MCF 10A (cell line): Measurements from ENCODE around the gene EIF2S2. TPM values are rescaled to one million over a fixed set of nuclear protein-coding genes. Genes with fewer than 3 reads are reported as not detected.

Source experiments
- BruUV-seq: library from RNA; stranded (reverse); fragments of 400-500 nt; replicated peaks from 2 replicates; lab custom pipeline; 2021; lab: Mats Ljungman, UMichigan
- CTCF ChIA-PET: fragments of 300-600 bp; sonication (Branson Sonifier 250); formaldehyde crosslinking; extraction: SDS; loops from one replicate; lab custom pipeline; 2021; ENCODE audit warnings: antibody characterized with exemption, inconsistent platforms; lab: Yijun Ruan, JAX
- POLR2A ChIA-PET: fragments of 300-600, 350-650 bp; sonication (Branson Sonifier 250); formaldehyde crosslinking; extraction: SDS; loops from one replicate; lab custom pipeline; 2020; ENCODE audit warnings: antibody characterized with exemption, inconsistent platforms; lab: Yijun Ruan, JAX
- DNase-seq: peaks from one replicate; pipeline ENCODE4 v3.0.0-alpha.2; 2018; ENCODE audit not compliant: unreplicated experiment
- H3K27ac Mint-ChIP-seq: one replicate; pipeline ENCODE4 v1.8.0; 2022; ENCODE audit warnings: mild to moderate bottlenecking, low read depth, mixed read lengths; ENCODE audit not compliant: unreplicated experiment
- H3K27me3 Mint-ChIP-seq: one replicate; pipeline ENCODE4 v1.8.0; 2022; ENCODE audit warnings: mixed read lengths; ENCODE audit not compliant: insufficient read depth, unreplicated experiment
- H3K36me3 Mint-ChIP-seq: one replicate; pipeline ENCODE4 v1.8.0; 2022; ENCODE audit warnings: mild to moderate bottlenecking, moderate library complexity, mixed read lengths; ENCODE audit not compliant: insufficient read depth, unreplicated experiment
- H3K4me1 Mint-ChIP-seq: one replicate; pipeline ENCODE4 v1.8.0; 2022; ENCODE audit warnings: mixed read lengths; ENCODE audit not compliant: insufficient read depth, unreplicated experiment
- H3K4me3 Mint-ChIP-seq: one replicate; pipeline ENCODE4 v1.8.0; 2022; ENCODE audit warnings: mild to moderate bottlenecking, moderate library complexity, mixed read lengths; ENCODE audit not compliant: unreplicated experiment
- H3K9me3 Mint-ChIP-seq: one replicate; pipeline ENCODE4 v1.8.0; 2022; ENCODE audit warnings: mixed read lengths; ENCODE audit not compliant: unreplicated experiment
- intact Hi-C: fragments of 100-400 bp; cut with micrococcal nuclease; formaldehyde crosslinking; loops from 2 replicates; pipeline ENCODE4 v1.14.1; 2022
- total RNA-seq: library from RNA; stranded (reverse); gene quantifications from 2 replicates; pipeline ENCODE4 v1.2.3, GENCODE V29; 2022
- TF ChIP-seq, protein P1 (sequence below): fragments of 200-600 bp; IDR thresholded peaks from one replicate; pipeline ENCODE4 v1.8.0; 2022; ENCODE audit warnings: antibody characterized with exemption, mild to moderate bottlenecking; ENCODE audit not compliant: unreplicated experiment

Gene EIF2S2
- total RNA-seq, 1 experiment from 2014 or later, result 191 TPM

DNA sequence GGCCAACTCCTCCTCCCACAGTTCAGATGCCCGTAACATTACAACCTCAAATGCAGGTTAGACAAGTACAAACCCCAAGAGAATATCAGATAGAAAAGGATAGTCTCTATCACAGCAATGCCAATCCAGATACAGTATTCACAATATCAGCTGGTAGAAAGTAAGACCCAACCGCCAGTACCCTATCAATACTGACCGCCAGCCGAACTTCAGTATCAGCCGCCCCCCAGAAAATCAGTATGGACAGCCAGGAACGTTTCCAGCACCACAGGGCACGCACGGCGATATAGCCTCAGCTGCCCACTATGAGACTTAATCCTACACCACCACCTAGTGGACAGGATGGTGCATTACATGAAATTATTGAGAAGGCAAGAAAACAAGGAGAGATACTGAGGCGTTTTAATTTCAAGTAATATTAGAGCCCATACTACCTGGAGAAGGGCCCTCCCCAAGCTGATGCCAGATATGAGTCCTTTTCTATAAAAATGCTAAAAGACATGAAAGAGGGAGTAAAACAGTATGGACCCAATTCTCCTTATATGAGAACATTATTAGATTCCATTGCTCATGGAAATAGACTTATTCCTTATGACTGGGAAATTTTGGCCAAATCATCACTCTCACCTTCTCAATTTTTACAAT is 17.6 kb upstream of the EIF2S2 start:
- peak overlapping the region; percentile 17 for H3K4me3 Mint-ChIP-seq
- POLR2A ChIA-PET, result interaction anchor here (0.9 to 1.9 kb wide), 6 partner anchors 9 to 465 kb away, joined by 3 to 9 read pairs (median 4); partner anchors contain the start of genes ACTL10 and EIF2S2

DNA sequence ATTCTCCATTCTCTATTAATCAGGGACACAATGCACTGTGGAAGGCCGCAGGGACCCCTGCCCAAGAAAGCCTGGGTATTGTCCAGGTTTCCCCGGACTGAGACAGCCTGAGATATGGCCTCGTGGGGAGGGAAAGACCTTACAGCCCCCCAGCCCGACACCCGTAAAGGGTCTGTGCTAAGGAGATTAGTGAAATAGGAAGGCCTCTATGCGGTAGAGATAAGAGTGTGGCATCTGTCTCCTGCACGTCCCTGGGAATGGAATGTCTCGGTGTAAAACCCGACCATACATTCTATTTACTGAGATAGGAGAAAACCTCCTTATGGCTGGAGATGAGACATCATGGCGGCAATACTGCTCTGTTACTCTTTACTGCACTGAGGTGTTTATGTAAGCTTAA is 15.7 kb upstream of the EIF2S2 start:
- Mint-ChIP-seq H3K27ac (no peak overlapping the region), H3K9me3 (no peaks in the 10 kb centered on the region), H3K4me3 (no peak overlapping the region), H3K4me1 (no peaks in the 10 kb centered on the region), H3K27me3 (peaks cover 21% of the 10 kb centered on the region), H3K36me3 (no peaks in the 10 kb centered on the region)
- intact Hi-C loops, result loop anchor here (5.0 kb wide), 1 partner anchor 210 kb away; no protein-coding TSS in a partner anchor
- no peak for DNase-seq
- TF ChIP-seq, protein P1, sequence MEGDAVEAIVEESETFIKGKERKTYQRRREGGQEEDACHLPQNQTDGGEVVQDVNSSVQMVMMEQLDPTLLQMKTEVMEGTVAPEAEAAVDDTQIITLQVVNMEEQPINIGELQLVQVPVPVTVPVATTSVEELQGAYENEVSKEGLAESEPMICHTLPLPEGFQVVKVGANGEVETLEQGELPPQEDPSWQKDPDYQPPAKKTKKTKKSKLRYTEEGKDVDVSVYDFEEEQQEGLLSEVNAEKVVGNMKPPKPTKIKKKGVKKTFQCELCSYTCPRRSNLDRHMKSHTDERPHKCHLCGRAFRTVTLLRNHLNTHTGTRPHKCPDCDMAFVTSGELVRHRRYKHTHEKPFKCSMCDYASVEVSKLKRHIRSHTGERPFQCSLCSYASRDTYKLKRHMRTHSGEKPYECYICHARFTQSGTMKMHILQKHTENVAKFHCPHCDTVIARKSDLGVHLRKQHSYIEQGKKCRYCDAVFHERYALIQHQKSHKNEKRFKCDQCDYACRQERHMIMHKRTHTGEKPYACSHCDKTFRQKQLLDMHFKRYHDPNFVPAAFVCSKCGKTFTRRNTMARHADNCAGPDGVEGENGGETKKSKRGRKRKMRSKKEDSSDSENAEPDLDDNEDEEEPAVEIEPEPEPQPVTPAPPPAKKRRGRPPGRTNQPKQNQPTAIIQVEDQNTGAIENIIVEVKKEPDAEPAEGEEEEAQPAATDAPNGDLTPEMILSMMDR, result no peak
- no TSS peak for BruUV-seq
- CTCF ChIA-PET, result interaction anchor here (0.7 to 1.5 kb wide), 3 partner anchors 14 to 443 kb away, joined by 4 to 7 read pairs (median 4); no protein-coding TSS in a partner anchor
- POLR2A ChIA-PET, result interaction anchor here (1.4 kb wide), 1 partner anchor 15 kb away, joined by 4 read pairs; the partner anchor contains the start of gene EIF2S2

More for the DNA sequence above, 17.6 kb upstream of the EIF2S2 start:
- Mint-ChIP-seq H3K4me1 (no peaks in the 10 kb centered on the region), H3K27ac (no peak overlapping the region), H3K36me3 (no peaks in the 10 kb centered on the region), H3K27me3 (peaks cover 23% of the 10 kb centered on the region), H3K9me3 (no peaks in the 10 kb centered on the region)
- TF ChIP-seq, protein P1, result peak; percentile 73
- CTCF ChIA-PET, result interaction anchor here (0.6 to 2.3 kb wide), 32 partner anchors 11 to 1351 kb away, joined by 3 to 16 read pairs (median 4); partner anchors contain the start of gene ACTL10
- no TSS peak for BruUV-seq
- DNase-seq, result peak; percentile 79
- intact Hi-C loops, result loop anchor here (1.0 to 5.0 kb wide), 7 partner anchors 46 to 462 kb away; no protein-coding TSS in a partner anchor

DNA sequence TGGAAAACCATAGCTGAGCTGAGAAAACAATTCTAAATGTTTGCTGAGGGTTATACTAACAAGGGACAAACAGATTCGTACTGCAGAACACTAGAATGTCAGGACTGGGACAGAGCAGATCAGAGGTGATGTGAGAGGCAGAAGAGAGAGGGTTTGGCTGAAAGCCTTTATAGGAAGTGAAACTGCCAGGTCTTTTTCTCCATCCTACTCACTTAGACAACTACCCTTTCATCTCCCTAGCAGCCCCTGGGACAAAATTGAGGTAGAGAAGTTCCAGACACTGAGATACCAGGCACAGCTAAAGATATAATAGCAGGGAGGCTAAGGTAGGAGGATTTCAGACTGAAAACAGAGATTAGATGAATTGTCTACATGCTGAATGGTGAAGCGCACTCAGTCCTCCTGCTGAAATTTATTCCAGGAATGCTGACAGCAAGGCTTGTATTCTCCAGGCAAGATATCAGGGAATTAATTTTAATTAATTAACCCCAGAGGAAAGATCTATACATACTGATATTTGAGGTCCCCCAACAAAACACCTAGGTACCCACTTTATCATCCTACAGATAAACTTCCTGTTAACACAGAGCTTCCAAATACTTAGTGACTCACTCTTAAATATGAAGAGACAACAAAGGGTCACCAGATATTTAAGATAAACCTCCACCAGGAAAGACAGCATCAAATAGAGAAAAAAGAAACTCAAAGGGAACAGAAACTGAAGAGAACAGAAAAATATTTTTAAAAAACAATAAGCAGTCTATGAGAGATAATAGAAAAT is 12.6 kb upstream of the EIF2S2 start:
- TF ChIP-seq, protein P1, result no peak
- no peak for DNase-seq
- no peaks in the 10 kb centered on the region for H3K4me1 Mint-ChIP-seq
- peaks cover 23% of the 10 kb centered on the region for H3K27me3 Mint-ChIP-seq
- no peak overlapping the region for H3K4me3 Mint-ChIP-seq
- no peaks in the 10 kb centered on the region for H3K9me3 Mint-ChIP-seq
- POLR2A ChIA-PET, result interaction anchor here (0.9 to 2.3 kb wide), 2 partner anchors 9 to 12 kb away, joined by 3 to 14 read pairs; partner anchors contain the start of gene EIF2S2
- CTCF ChIA-PET, result interaction anchor here (0.6 to 0.7 kb wide), 4 partner anchors 32 to 1210 kb away, joined by 3 to 4 read pairs (median 4); no protein-coding TSS in a partner anchor
- H3K36me3 Mint-ChIP-seq, result no peaks in the 10 kb centered on the region
- intact Hi-C loops, result loop anchor here (5.0 kb wide), 1 partner anchor 207 kb away; no protein-coding TSS in a partner anchor
- BruUV-seq, result no TSS peak
- no peak overlapping the region for H3K27ac Mint-ChIP-seq
